K562 treated with DMSO at 1 percent for 4 hours (cell line): Measurements from ENCODE around the gene NKAIN2. TPM values are rescaled to one million over a fixed set of nuclear protein-coding genes. Genes with fewer than 3 reads are reported as not detected.

ENCODE experiments used
- total RNA-seq: library from RNA; unstranded; fragments of 300-600 nt; gene quantifications from 2 replicates; pipeline ENCODE4 v1.2.3, GENCODE V29; 2022; ENCODE audit not compliant: insufficient read depth

The NKAIN2 gene
- not detected in 2 replicates for total RNA-seq

DNA sequence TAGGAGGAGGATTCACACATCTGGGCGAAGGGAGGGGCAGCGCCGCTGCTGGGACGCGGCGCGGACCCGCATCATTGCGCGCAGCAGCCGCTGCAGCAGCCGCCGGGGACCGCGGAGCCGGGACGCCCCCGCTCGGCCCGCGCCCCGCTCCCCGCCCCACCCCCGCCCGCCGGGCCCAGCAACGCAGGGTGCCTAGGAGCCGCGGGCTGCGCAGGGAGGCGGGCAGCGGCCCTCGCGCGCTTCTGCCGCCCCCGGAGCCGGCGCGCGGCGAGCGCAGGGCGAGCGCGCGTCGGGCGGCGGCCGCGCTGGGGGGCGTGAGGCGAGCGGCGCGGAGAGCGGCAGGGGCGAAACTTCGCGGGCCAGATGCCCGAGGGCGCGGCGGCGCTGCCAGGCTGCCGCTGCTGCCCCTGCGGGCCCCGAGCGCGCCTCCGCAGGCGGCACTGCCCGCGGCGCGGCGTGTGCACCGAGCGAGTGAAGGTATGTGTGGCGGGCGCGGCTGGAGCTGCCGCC is at the start of gene NKAIN2:
TSS of gene NKAIN2 (plus strand) at position 362 of the 510 bp plus-strand sequence.

Other genes starting within 250 kb of the NKAIN2 start
- 0.11 TPM in 1 of 2 replicates, not detected in the other for gene TRDN, start 166.9 kb upstream of the NKAIN2 start, total RNA-seq